SK-MEL-5 (cell line): ENCODE data around the gene MPIG6B. TPM values are rescaled to one million over a fixed set of nuclear protein-coding genes. Genes with fewer than 3 reads are reported as not detected.

Experiments used
- DNase-seq: peaks from one replicate; pipeline ENCODE4 v3.0.0-alpha.2; 2016; ENCODE audit warnings: low read depth, low spot score
- in situ Hi-C: cut with HindIII; loops from 2 replicates; pipeline ENCODE4 v1.10.0; 2016; ENCODE audit warnings: low sequenced_read_pairs, high pct_unique_total_duplicates, low pct_unique_long_range_greater_than_20kb
- total RNA-seq: library from RNA; depleted of rRNA; stranded (reverse); fragments of >200 nt; shearing (Covaris generic); gene quantifications from 2 replicates; pipeline ENCODE4 v1.2.3, GENCODE V29; 2014

The MPIG6B gene
- total RNA-seq, 1 experiment from 2014 or later = not detected

- DNase-seq = peak; percentile 75
- in situ Hi-C loops = no loop called here
Observed at GRCh38 chr6:31729979-31730630, 6.9 kb downstream of the MPIG6B start.

GRCh38 chr6:31730631-31731086, 7.5 kb downstream of the MPIG6B start:
- DNase-seq = no peak
- in situ Hi-C loops = no loop called here

GRCh38 chr6:31732029-31732428, 8.9 kb downstream of the MPIG6B start:
- in situ Hi-C loops = no loop called here
- no peak for DNase-seq

- in situ Hi-C loops = no loop called here
Observed at GRCh38 chr6:31733734-31734133, 10.6 kb downstream of the MPIG6B start.

GRCh38 chr6:31734247-31734820, 11.2 kb downstream of the MPIG6B start:
- no peak for DNase-seq
- in situ Hi-C loops = no loop called here

More at GRCh38 chr6:31733734-31734133, 10.6 kb downstream of the MPIG6B start:
- DNase-seq = no peak

- DNase-seq = peak; percentile 39
Observed at GRCh38 chr6:31734821-31735406, 11.7 kb downstream of the MPIG6B start.

GRCh38 chr6:31736021-31736767, 13.0 kb downstream of the MPIG6B start, which contains the start of gene CLIC1:
Gene CLIC1 (minus strand): TSS chr6:31736530. CDS start chr6:31736300, 230 bp downstream.
- DNase-seq = peak; percentile 74
- in situ Hi-C loops = no loop called here

More at GRCh38 chr6:31734821-31735406, 11.7 kb downstream of the MPIG6B start:
- in situ Hi-C loops = no loop called here

- in situ Hi-C loops = no loop called here
- no peak for DNase-seq
Observed at GRCh38 chr6:31736768-31737314, 13.7 kb downstream of the MPIG6B start.

- DNase-seq = no peak
- in situ Hi-C loops = no loop called here
Observed at GRCh38 chr6:31737315-31737990, 14.3 kb downstream of the MPIG6B start.

GRCh38 chr6:31737991-31738979, 15.1 kb downstream of the MPIG6B start:
- in situ Hi-C loops = no loop called here

GRCh38 chr6:31739639-31740396, 16.6 kb downstream of the MPIG6B start, which contains the start of gene MSH5:
Gene MSH5 (plus strand): TSS chr6:31740005. CDS start chr6:31740467, 462 bp downstream.
- DNase-seq = peak; percentile 99

More at GRCh38 chr6:31737991-31738979, 15.1 kb downstream of the MPIG6B start:
- peak; percentile 65 for DNase-seq

GRCh38 chr6:31740397-31741223, 17.4 kb downstream of the MPIG6B start:
- in situ Hi-C loops = no loop called here
- DNase-seq = no peak

More at GRCh38 chr6:31739639-31740396, 16.6 kb downstream of the MPIG6B start, which contains the start of gene MSH5:
- in situ Hi-C loops = no loop called here

GRCh38 chr6:31741815-31742214, 18.6 kb downstream of the MPIG6B start:
- no peak for DNase-seq
- in situ Hi-C loops = no loop called here

GRCh38 chr6:31742894-31743293, 19.7 kb downstream of the MPIG6B start:
- in situ Hi-C loops = no loop called here
- no peak for DNase-seq

GRCh38 chr6:31744422-31744821, 21.2 kb downstream of the MPIG6B start:
- DNase-seq = no peak
- in situ Hi-C loops = no loop called here
